NAMALWA (cell line): ENCODE results near the gene SMARCA4.
A peak's percentile ranks its signal among the peaks of the same experiment; 100 is the strongest.
"Not testable (repeated sequence)": the region's sequence is repeated elsewhere in the genome, so short reads cannot be mapped to it uniquely, and the experiment has no call there.

Experiments used
- DNase-seq: peaks from one replicate; pipeline ENCODE4 v3.0.0-alpha.2; 2015; ENCODE audit warnings: low spot score

Gene SMARCA4

GRCh38 chr19:10928563-10929401, 32.0 kb upstream of the SMARCA4 start, which contains the start of the genes TIMM29 and YIPF2:
Gene TIMM29 (plus strand): TSS chr19:10928811. CDS start chr19:10928823, 12 bp downstream.
Gene YIPF2 (minus strand): TSS chr19:10928639. CDS start chr19:10928410, 229 bp downstream.
- peak; percentile 97 for DNase-seq

GRCh38 chr19:10929402-10929794, 31.4 kb upstream of the SMARCA4 start:
- no peak for DNase-seq

GRCh38 chr19:10935371-10936059, 25.3 kb upstream of the SMARCA4 start:
- DNase-seq, result no peak

- DNase-seq, result peak; percentile 88
Measured at GRCh38 chr19:10936661-10937084, 24.2 kb upstream of the SMARCA4 start.

DNA sequence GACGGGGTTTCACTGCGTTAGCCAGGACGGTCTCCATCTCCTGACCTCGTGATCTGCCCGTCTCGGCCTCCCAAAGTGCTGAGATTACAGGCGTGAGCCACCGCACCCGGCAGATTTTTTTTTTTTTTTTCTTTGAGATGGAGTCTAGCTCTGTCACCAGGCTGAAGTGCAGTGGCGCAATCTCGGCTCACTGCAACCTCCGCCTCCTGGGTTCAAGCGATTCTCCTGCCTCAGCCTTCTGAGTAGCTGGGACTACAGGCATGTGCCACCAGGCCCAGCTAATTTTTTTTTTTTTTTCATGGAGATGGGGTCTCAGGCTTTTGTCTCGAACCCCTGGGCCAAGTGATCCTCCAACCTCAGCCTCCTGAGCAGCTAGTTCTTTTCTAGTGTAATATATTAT, 19.2 kb upstream of the SMARCA4 start:
- DNase-seq, result not testable (repeated sequence)

DNA sequence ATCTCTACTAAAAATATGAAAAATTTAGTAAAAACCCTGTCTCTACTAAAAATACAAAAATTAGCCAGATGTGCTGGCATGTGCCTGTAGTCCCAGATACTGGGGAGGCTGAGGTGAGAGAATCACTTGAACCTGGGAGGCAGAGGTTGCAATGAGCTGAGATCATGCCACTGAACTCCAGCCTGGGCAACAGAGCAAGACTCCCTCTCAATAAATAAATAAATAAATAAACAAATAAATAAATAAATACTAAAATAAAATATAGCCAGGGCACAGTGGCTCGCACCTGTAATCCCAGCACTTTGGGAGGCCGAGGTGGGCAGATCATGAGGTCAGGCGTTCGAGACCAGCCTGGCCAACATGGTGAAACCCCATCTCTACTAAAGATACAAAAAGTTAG, 17.4 kb upstream of the SMARCA4 start:
- DNase-seq, result not testable (repeated sequence)

GRCh38 chr19:10945264-10945663, 15.6 kb upstream of the SMARCA4 start:
- DNase-seq, result no peak

DNA sequence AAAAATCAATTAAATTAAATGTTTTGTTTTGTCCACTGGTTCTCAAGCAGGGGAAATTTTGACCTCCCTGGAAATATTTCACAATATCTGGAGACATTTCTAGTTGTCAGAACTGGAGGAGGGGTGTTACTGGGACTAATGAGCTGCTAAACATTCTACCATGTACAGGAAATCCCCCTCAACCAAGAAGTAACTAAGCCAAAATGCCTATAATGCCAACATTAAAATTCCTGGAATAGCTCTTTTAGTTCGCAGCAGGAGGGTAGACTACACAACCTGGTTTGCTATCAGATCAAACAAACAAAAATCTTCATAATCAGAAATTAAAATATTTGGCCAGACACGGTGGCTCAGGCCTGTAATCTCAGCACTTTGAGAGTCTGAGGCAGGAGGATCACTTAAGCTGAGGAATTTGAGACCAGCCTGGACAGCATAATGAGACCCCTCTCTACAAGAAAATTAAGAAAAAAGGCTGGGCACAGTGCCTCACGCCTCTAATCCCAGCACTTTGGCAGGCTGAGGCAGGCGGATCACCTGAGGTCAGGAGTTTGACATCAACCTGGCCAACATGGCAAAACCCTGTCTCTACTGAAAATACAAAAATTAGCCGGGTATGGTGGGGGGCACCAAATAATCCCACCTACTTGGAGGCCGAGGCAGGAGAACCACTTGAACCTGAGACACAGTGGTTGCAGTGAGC, 13.7 kb upstream of the SMARCA4 start:
- DNase-seq, result no peak

GRCh38 chr19:10952809-10953208, 8.0 kb upstream of the SMARCA4 start:
- no peak for DNase-seq

- not testable (repeated sequence) for DNase-seq
Measured at GRCh38 chr19:10959277-10959968, 1.4 kb upstream of the SMARCA4 start.

DNA sequence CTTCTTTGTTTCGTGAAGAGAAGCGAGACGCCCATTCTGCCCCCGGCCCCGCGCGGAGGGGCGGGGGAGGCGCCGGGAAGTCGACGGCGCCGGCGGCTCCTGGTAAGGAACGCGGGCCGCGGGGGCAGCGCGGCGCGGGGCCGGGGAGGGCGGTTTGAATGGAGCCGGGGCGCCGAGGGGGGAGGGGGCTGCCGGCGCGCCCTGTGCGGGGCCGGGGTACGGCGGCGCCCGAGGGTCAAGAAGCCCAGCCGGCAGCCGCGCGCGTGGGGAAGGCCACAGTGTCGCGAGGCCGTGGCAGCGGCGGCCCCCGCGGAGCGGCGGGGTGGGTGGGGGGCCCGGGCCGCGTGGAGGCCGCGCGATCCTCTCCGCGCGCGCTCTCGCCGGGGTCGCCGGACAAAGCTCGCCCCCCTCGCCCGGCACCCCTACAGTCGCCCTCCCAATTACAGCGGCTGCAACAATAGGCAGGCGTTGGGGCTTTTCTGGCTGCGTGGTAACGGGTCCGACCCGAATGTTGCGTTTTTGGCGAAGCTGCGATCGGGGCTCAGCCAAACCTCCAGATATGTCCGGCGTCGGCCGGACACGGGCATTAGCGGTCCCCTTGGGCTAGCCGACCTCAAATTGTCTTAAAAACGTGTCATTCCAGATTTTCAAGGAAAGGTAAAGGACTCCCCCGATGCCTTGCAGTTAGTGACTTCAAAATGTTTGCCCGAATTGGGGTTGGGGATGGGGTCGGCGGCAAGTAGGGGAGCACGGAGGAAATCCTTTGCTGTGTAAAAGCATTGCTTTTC, 437 bp downstream of the SMARCA4 start:
- peak; percentile 57 for DNase-seq

DNA sequence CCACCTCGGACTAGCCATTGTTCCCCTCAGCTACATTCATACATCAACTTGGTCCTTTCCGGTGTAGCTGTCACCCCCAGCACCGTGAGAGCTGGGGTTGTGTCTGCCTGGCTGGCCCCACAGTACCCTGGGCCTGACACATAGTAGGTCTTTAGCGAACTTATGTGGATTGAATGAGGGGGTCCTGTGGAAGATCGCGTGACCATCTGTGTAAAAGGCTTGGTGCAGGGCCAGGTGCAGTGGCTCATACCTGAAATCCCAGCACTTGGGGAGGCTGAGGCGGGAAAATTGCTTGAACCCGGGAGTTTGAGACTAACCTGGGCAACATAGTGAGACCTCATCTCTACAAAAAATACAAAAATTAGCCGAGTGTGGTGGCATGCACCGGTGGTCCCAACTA, 2.0 kb downstream of the SMARCA4 start:
- no peak for DNase-seq

- DNase-seq, result no peak
Measured at GRCh38 chr19:10963865-10964264, 3.0 kb downstream of the SMARCA4 start.

GRCh38 chr19:10964903-10965302, 4.1 kb downstream of the SMARCA4 start:
- no peak for DNase-seq

GRCh38 chr19:10965398-10965797, 4.6 kb downstream of the SMARCA4 start:
- DNase-seq, result no peak

GRCh38 chr19:10966809-10967208, 6.0 kb downstream of the SMARCA4 start:
- DNase-seq, result no peak

- DNase-seq, result peak; percentile 86
Measured at GRCh38 chr19:10968527-10969135, 7.8 kb downstream of the SMARCA4 start.

DNA sequence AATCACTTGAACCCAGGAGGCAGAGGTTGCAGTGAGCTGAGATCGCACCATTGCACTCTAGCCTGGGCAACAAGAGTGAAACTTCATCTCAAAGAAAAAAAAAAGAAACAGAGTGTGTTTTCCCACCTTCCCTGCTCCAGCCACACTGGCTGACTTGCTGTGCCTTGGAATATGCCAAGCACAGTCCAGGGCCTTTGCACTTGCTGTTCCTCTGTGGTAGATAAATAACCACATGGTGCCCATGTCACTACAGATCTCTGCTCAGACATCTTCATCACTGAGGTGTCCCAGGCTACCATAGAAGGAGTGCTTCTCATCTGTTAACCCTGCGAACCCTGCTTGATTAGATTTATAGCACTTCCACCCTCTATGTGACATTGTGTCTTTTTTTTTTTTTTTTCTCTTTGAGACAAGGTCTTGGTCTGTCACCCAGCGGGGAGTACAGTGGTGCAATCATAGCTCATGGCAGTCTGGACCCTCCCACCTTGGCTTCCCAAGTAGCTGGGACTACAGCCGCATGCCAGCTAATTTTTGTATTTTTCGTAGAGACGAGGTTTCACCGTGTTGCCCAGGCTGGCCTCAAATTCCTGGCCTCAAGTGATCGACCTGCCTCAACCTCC, 10.4 kb downstream of the SMARCA4 start:
- no peak for DNase-seq

DNA sequence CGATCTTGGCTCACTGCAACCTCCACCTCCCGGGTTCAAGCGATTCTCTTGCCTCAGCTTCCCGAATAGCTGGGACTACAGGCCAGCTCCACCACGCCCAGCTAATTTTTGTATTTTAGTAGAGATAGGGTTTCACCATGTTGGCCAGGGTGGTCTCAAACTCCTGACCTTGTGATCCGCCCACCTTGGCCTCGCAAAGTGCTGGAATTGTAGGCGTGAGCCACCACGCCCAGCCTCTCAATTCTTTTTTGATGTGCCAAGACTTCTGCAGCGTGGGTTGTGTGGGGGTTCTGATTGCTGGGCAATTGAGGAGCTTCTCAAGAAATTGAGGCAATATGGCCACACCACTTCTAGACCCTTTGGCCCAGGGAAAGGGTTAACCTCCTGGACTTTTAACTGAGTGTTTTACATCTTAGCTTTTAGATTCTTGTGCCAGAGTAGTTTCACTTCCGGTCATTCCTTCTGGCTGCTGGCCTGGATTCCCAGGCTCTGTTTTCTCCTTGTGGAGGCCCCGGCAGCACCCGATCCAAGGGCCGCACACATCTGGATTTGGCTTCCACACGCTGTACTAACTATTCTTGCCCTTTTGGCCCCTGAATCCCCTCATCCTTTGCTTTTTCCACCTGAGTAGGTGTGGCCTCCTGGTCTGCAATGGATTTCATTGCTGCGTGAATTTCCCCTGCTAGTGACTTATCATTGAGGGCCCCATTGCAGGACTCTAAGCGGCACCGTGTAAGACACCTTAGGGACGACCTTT, 14.7 kb downstream of the SMARCA4 start:
- DNase-seq, result no peak
